Endothelial cell of umbilical vein (primary cell): Measurements from ENCODE around the gene OGFRL1. TPM values are rescaled to one million over a fixed set of nuclear protein-coding genes. Genes with fewer than 3 reads are reported as not detected.
"Not testable (repeated sequence)": the region's sequence is repeated elsewhere in the genome, so short reads cannot be mapped to it uniquely, and the experiment has no call there.

Experiments used
- BruUV-seq: library from RNA; stranded (reverse); fragments of 400-500 nt; replicated peaks from 2 replicates; lab custom pipeline; 2021; lab: Mats Ljungman, UMichigan
- CTCF ChIA-PET: fragments of 300-600, 350-600 bp; sonication (Branson Sonifier 250); formaldehyde crosslinking; loops from one replicate; lab custom pipeline; 2021; ENCODE audit warnings: antibody characterized with exemption, inconsistent platforms; lab: Charles Lee
- POLR2A ChIA-PET: fragments of 300-600, 350-600 bp; sonication (Branson Sonifier 250); formaldehyde crosslinking; loops from one replicate; lab custom pipeline; 2021; ENCODE audit warnings: antibody characterized with exemption, inconsistent platforms; lab: Charles Lee
- DNase-seq: peaks from one replicate; pipeline ENCODE4 v3.0.0-alpha.2; 2011; ENCODE audit warnings: low read depth, low spot score
- FAIRE-seq: peaks from 2 replicates; lab custom pipeline; 2011; peaks lifted over from hg19 to GRCh38; lab: Jason Lieb, UNC
- H2AFZ ChIP-seq: 2 replicates; pipeline ENCODE4 v1.6.0; 2012; ENCODE audit warnings: low read depth, low read length, control low read depth, inconsistent platforms
- H3K27ac ChIP-seq: 2 replicates; pipeline ENCODE4 v1.5.1; 2011; ENCODE audit warnings: low read depth, mild to moderate bottlenecking, control low read depth, low read length, moderate library complexity; ENCODE audit not compliant: insufficient read depth
- H3K27me3 ChIP-seq, 2 experiments: 2 replicates each; pipeline versions ENCODE4 v1.6.0 to v1.6.1; 2011; ENCODE audit warnings: low read length in 2 of 2, mixed read lengths in 1 of 2; ENCODE audit not compliant: control insufficient read depth in 2 of 2, insufficient read depth in 2 of 2
- H3K36me3 ChIP-seq, 2 experiments: 2 replicates in 1 of 2; 3 replicates in 1 of 2; pipeline ENCODE4 v1.5.1; 2011; ENCODE audit warnings: low read length in 2 of 2, mild to moderate bottlenecking in 1 of 2, moderate library complexity in 1 of 2; ENCODE audit not compliant: control insufficient read depth in 2 of 2, insufficient read depth in 2 of 2; ENCODE audit errors: extremely low read depth in 1 of 2
- H3K4me1 ChIP-seq: 3 replicates; pipeline ENCODE4 v1.5.1; 2011; ENCODE audit warnings: mild to moderate bottlenecking, low read length; ENCODE audit not compliant: control insufficient read depth, insufficient read depth; ENCODE audit errors: extremely low read depth
- H3K4me2 ChIP-seq: 2 replicates; pipeline ENCODE4 v1.6.1; 2011; ENCODE audit warnings: low read length, control low read depth, mixed read lengths; ENCODE audit not compliant: insufficient read depth
- H3K4me3 ChIP-seq, 3 experiments: fragments of 200-600 bp in 1 of 3; sonication (generic), shearing (Covaris generic) in 1 of 3; replicated peaks in 1 of 3; 2 replicates each; pipeline ENCODE4 v1.5.1; 2011 to 2016; ENCODE audit warnings: control low read depth in 3 of 3, low read length in 3 of 3, mild to moderate bottlenecking in 2 of 3, inconsistent platforms in 1 of 3, low read depth in 1 of 3, moderate library complexity in 1 of 3; ENCODE audit not compliant: insufficient read depth in 1 of 3
- H3K79me2 ChIP-seq: 2 replicates; pipeline ENCODE4 v1.6.0; 2012; ENCODE audit warnings: low read length, inconsistent platforms; ENCODE audit not compliant: control insufficient read depth, insufficient read depth
- H3K9ac ChIP-seq: replicated peaks from 2 replicates; pipeline ENCODE3; 2011; ENCODE audit warnings: low read length, control low read depth; ENCODE audit not compliant: insufficient read depth; ENCODE audit errors: extremely low read depth
- H3K9me1 ChIP-seq: replicated peaks from 3 replicates; pipeline ENCODE4 v1.6.0; 2011; ENCODE audit warnings: mild to moderate bottlenecking, low read length; ENCODE audit not compliant: control insufficient read depth, insufficient read depth; ENCODE audit errors: extremely low read depth
- H3K9me3 ChIP-seq: replicated peaks from 2 replicates; pipeline ENCODE4 v1.5.1; 2012; ENCODE audit warnings: low read length, inconsistent platforms; ENCODE audit not compliant: control insufficient read depth, insufficient read depth
- H4K20me1 ChIP-seq: replicated peaks from 2 replicates; pipeline ENCODE3; 2011; ENCODE audit warnings: mild to moderate bottlenecking, low read length; ENCODE audit not compliant: control insufficient read depth, insufficient read depth; ENCODE audit errors: extremely low read depth
- EZH2 ChIP-seq: IDR thresholded peaks from 2 replicates; pipeline ENCODE4 v1.6.1; 2012; ENCODE audit warnings: borderline replicate concordance, low read depth, mild to moderate bottlenecking, moderate library complexity, low read length, inconsistent platforms; ENCODE audit not compliant: severe bottlenecking
- FOS ChIP-seq: IDR thresholded peaks from 2 replicates; pipeline ENCODE4 v1.6.1; 2011; ENCODE audit warnings: mild to moderate bottlenecking, low read length, moderate library complexity, borderline replicate concordance; ENCODE audit not compliant: insufficient read depth
- GATA2 ChIP-seq: IDR thresholded peaks from 2 replicates; pipeline ENCODE4 v1.7.0; 2011; ENCODE audit warnings: low read depth, mild to moderate bottlenecking, moderate library complexity, mixed read lengths, low read length; ENCODE audit not compliant: insufficient read length, insufficient read depth
- JUN ChIP-seq: IDR thresholded peaks from 2 replicates; pipeline ENCODE4 v1.6.1; 2011; ENCODE audit warnings: borderline replicate concordance, low read depth; ENCODE audit not compliant: insufficient read length, insufficient read depth
- MAX ChIP-seq: IDR thresholded peaks from 2 replicates; pipeline ENCODE4 v1.6.1; 2011; ENCODE audit not compliant: insufficient read depth, insufficient read length
- MYC ChIP-seq: IDR thresholded peaks from one replicate; pipeline ENCODE4 v1.6.1; 2011; ENCODE audit warnings: mild to moderate bottlenecking, low read depth, low read length
- POLR2A ChIP-seq: IDR thresholded peaks from 2 replicates; pipeline ENCODE4 v1.6.1; 2012; ENCODE audit warnings: low read depth, mild to moderate bottlenecking, control low read depth, low read length
- POLR2AphosphoS5 ChIP-seq: IDR thresholded peaks from 2 replicates; pipeline ENCODE4 v1.6.1; 2012; ENCODE audit warnings: low read depth, mild to moderate bottlenecking, control low read depth, low read length, moderate library complexity; ENCODE audit not compliant: insufficient read depth
- dilution Hi-C: fragments of 300-500 bp; cut with MboI; formaldehyde crosslinking; loops from one replicate; pipeline ENCODE4 v1.15.0; 2019; ENCODE audit warnings: low sequenced_read_pairs; ENCODE audit not compliant: extremely low pct_ligation_motif_present
- intact Hi-C: fragments of 100-400 bp; cut with micrococcal nuclease; formaldehyde crosslinking; loops from one replicate; pipeline ENCODE4 v1.10.0; 2022
- polyA plus RNA-seq, 4 experiments: library from polyadenylated mRNA; depleted of rRNA in 3 of 4; stranded (reverse) in 3 of 4; unstranded in 1 of 4; fragments of >200 nt; gene quantifications; 2 replicates each; pipeline versions ENCODE4 v1.2.1 to v1.2.3, GENCODE V29; 2011 to 2012; ENCODE audit warnings: missing spikeins in 1 of 4
- total RNA-seq: library from RNA; stranded (reverse); gene quantifications from 2 replicates; pipeline ENCODE4 v1.2.3, GENCODE V29; 2021
- TF ChIP-seq, protein P1 (sequence below), 2 donors: IDR thresholded peaks; 1 replicate in 1 of 2; 2 replicates in 1 of 2; pipeline ENCODE4 v1.5.1; 2011; ENCODE audit warnings: low read length in 2 of 2, mild to moderate bottlenecking in 2 of 2, moderate library complexity in 2 of 2, control low read depth in 1 of 2, inconsistent platforms in 1 of 2, low read depth in 1 of 2; ENCODE audit not compliant: insufficient read depth in 1 of 2; ENCODE audit errors: extremely low read depth in 1 of 2

Gene OGFRL1
- total and polyA plus RNA-seq, 2 donors (not counting 3 experiments of a cell fraction or from before 2014, with no cell fraction given), result 3.4 to 19.4 TPM

DNA sequence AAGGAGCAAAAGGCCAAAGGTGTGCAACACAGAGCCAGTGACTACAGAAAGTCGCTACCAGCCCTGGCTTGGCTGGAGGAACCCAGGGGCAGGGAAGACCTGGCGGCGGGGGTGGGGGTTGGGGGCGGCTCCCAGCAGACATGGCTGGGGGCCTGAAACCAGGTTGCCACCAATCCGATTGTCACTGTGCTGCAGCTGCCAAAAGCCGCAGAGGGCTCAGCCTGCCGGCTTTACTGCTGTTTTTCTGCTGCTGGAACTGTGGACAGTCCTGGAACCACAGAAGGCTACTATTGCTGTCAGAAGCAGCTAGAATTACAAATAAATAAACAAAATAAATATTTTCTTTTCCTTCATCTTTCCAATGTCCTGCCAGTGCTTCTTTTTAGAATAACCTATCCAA is 25.7 kb upstream of the OGFRL1 start:
- H3K27me3 ChIP-seq, result no peaks in the 10 kb centered on the region
- intact Hi-C loops (no loop called here), dilution Hi-C loops (no loop called here)
- H4K20me1 ChIP-seq, result no peaks in the 10 kb centered on the region
- H3K79me2 ChIP-seq, result no peaks in the 10 kb centered on the region
- no peaks in the 10 kb centered on the region for H3K36me3 ChIP-seq
- CTCF ChIA-PET, result no interaction called here
- no peak for FAIRE-seq
- H3K9me3 ChIP-seq, result no peaks in the 10 kb centered on the region
- H3K4me3 ChIP-seq, result no peak overlapping the region
- no peak overlapping the region for H3K27ac ChIP-seq
- H2AFZ ChIP-seq, result no peak overlapping the region
- no peak overlapping the region for H3K9ac ChIP-seq
- H3K9me1 ChIP-seq, result no peaks in the 10 kb centered on the region
- POLR2A ChIA-PET, result no interaction called here
- H3K4me2 ChIP-seq, result no peak overlapping the region
- BruUV-seq, result no TSS peak
- no peaks in the 10 kb centered on the region for H3K4me1 ChIP-seq
- DNase-seq, result no peak
- TF ChIP-seq, protein P1, sequence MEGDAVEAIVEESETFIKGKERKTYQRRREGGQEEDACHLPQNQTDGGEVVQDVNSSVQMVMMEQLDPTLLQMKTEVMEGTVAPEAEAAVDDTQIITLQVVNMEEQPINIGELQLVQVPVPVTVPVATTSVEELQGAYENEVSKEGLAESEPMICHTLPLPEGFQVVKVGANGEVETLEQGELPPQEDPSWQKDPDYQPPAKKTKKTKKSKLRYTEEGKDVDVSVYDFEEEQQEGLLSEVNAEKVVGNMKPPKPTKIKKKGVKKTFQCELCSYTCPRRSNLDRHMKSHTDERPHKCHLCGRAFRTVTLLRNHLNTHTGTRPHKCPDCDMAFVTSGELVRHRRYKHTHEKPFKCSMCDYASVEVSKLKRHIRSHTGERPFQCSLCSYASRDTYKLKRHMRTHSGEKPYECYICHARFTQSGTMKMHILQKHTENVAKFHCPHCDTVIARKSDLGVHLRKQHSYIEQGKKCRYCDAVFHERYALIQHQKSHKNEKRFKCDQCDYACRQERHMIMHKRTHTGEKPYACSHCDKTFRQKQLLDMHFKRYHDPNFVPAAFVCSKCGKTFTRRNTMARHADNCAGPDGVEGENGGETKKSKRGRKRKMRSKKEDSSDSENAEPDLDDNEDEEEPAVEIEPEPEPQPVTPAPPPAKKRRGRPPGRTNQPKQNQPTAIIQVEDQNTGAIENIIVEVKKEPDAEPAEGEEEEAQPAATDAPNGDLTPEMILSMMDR (IDR thresholded peaks at IDR 0.05; ENCODE audit: extremely low read depth in 1 of 2, insufficient read depth in 1 of 2, low read depth in 1 of 2, low read length in 2 of 2), result no peak
- TF ChIP-seq JUN, result no peak
- TF ChIP-seq MYC, result no peak
- no peak for TF ChIP-seq POLR2AphosphoS5
- no peak for TF ChIP-seq MAX
- TF ChIP-seq POLR2A, result no peak
- no peak for TF ChIP-seq FOS
- TF ChIP-seq EZH2, result no peak
- TF ChIP-seq GATA2, result no peak

GRCh38 chr6:71266392-71266791 is 22.2 kb upstream of the OGFRL1 start:
- intact Hi-C loops, H3K9me3 ChIP-seq, POLR2A ChIA-PET, dilution Hi-C loops, H3K36me3 ChIP-seq, H3K4me3 ChIP-seq, H3K4me2 ChIP-seq, H4K20me1 ChIP-seq, FAIRE-seq, H2AFZ ChIP-seq, H3K27ac ChIP-seq, H3K79me2 ChIP-seq, H3K9me1 ChIP-seq, DNase-seq, BruUV-seq, H3K9ac ChIP-seq, H3K27me3 ChIP-seq, H3K4me1 ChIP-seq, CTCF ChIA-PET: not testable (repeated sequence)
